Fibroblast of the aortic adventitia (primary cell): ENCODE results near the gene ZDHHC23. TPM values are rescaled to one million over a fixed set of nuclear protein-coding genes. Genes with fewer than 3 reads are reported as not detected.

Source experiments
- DNase-seq: peaks from one replicate; pipeline ENCODE4 v3.0.0-alpha.2; 2010; ENCODE audit warnings: low read depth
- H3K4me3 ChIP-seq: 2 replicates; pipeline ENCODE4 v1.5.1; 2011; ENCODE audit warnings: low read depth, mild to moderate bottlenecking, control low read depth, low read length, moderate library complexity
- total RNA-seq: library from RNA; depleted of rRNA; stranded (reverse); fragments of >200 nt; gene quantifications from 2 replicates; pipeline ENCODE4 v1.2.3, GENCODE V29; 2012; ENCODE audit warnings: low replicate concordance
- TF ChIP-seq, protein P1 (sequence below): IDR thresholded peaks from 2 replicates; pipeline ENCODE4 v1.5.1; 2011; ENCODE audit warnings: mild to moderate bottlenecking, low read length, control low read depth, inconsistent platforms; ENCODE audit not compliant: insufficient read depth

The ZDHHC23 gene
- total RNA-seq, 1 donor: 7.0 TPM

GRCh38 chr3:113954091-113954685, 6.4 kb downstream of the ZDHHC23 start:
- TF ChIP-seq, protein P1, sequence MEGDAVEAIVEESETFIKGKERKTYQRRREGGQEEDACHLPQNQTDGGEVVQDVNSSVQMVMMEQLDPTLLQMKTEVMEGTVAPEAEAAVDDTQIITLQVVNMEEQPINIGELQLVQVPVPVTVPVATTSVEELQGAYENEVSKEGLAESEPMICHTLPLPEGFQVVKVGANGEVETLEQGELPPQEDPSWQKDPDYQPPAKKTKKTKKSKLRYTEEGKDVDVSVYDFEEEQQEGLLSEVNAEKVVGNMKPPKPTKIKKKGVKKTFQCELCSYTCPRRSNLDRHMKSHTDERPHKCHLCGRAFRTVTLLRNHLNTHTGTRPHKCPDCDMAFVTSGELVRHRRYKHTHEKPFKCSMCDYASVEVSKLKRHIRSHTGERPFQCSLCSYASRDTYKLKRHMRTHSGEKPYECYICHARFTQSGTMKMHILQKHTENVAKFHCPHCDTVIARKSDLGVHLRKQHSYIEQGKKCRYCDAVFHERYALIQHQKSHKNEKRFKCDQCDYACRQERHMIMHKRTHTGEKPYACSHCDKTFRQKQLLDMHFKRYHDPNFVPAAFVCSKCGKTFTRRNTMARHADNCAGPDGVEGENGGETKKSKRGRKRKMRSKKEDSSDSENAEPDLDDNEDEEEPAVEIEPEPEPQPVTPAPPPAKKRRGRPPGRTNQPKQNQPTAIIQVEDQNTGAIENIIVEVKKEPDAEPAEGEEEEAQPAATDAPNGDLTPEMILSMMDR: no peak
- DNase-seq: no peak
- H3K4me3 ChIP-seq: no peak overlapping the region

DNA sequence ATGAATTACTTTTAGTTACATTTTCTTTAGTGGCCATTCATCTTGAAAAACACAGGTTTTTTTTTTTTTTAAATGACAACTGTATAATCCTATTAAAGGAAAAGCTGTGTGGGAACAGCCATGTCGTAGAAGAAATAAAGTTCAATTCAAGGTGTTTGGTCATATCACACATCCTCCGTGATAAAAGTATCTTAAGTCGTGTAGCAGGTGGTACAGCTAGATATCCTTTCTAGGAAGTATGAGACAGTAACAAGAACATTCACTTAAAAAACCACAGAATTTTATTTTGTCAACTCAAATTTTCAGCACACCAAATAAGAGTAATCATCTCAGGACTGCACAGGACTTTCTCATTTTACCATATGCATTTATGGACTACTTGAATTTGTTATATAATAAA, 16.1 kb downstream of the ZDHHC23 start:
- no peak for DNase-seq
- TF ChIP-seq, protein P1: no peak
- H3K4me3 ChIP-seq: no peak overlapping the region

DNA sequence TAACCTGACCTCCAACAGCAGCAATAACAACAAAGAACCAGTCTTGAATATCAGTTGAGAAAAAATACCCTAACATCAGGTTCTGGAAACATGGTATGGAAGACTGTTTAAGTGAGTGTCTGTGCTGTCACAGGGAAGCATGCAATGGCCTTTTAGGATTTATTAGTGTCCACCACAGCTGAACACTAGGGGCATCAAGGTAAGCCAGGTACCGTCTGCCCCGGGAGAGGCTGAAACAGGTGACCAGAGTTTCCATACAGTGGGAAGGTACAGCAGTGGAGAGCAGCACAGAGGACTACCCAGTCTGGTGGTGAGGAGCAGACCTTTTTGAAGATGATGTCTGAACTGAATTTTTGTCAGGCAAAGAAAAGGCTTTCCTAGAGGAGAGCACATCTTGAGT, 18.4 kb downstream of the ZDHHC23 start:
- DNase-seq: no peak
- H3K4me3 ChIP-seq: no peak overlapping the region
- TF ChIP-seq, protein P1: no peak

DNA sequence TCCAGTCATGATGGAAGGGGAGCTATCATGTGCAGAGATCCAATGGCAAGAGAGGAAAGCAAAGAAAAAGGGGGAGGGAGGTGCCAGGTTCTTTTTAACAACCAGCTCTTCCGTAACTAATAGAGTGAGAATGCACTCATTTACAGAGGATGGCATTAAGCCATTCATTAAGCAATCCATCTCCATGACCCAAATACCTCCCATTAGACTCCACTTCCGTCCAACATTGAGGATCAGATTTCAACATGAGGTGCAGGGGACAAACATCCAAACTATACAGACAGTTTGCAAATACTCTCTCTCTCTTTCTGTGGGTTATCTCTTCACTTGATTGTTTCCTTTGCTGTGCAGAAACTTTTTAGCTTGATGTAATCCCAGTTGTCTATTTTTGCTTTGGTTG, 21.2 kb downstream of the ZDHHC23 start:
- TF ChIP-seq, protein P1: no peak
- DNase-seq: peak; percentile 60
- H3K4me3 ChIP-seq: no peak overlapping the region

DNA sequence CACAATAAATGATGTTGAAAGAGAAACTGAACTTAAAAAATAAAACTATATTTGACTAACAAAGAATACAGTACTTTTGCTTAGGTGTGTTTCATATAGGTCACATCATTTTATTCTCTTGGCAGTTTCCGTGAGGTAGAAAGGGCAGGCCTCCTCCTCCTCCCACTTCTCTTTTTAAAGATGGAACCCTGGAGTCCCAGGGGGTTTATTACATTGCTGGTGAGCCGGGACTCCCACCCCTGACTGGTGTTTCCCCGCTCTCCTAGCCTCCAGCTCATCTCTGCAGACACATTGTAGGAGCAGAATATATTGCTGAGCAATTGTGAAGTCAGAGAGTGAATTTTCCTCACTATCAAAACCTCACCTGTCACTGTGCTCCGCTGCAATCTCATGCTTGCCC, 30.0 kb downstream of the ZDHHC23 start:
- TF ChIP-seq, protein P1: no peak
- H3K4me3 ChIP-seq: no peak overlapping the region
- DNase-seq: no peak

- TF ChIP-seq, protein P1: no peak
- H3K4me3 ChIP-seq: no peak overlapping the region
- no peak for DNase-seq
These were observed 32.1 kb downstream of the ZDHHC23 start for GRCh38 chr3:113979916-113980315.

GRCh38 chr3:113981803-113982202, 34.0 kb downstream of the ZDHHC23 start:
- no peak for DNase-seq
- no peak overlapping the region for H3K4me3 ChIP-seq
- TF ChIP-seq, protein P1: no peak
